Esophagus muscularis mucosa (tissue), 4 donors: ENCODE results near the gene UBXN2A. TPM values are rescaled to one million over a fixed set of nuclear protein-coding genes. Genes with fewer than 3 reads are reported as not detected.
A peak's percentile ranks its signal among the peaks of the same experiment; 100 is the strongest.

ENCODE experiments used
- DNase-seq: peaks from one replicate; pipeline ENCODE4 v3.0.0-alpha.2; 2017; ENCODE audit errors: extremely low spot score
- H3K27ac ChIP-seq, 4 donors: fragments of 200-600 bp; sonication (generic); replicated peaks in 1 of 4; 1 replicate in 3 of 4; 2 replicates in 1 of 4; pipeline ENCODE4 v1.5.1; 2016 to 2019; ENCODE audit warnings: mild to moderate bottlenecking in 1 of 4
- H3K27me3 ChIP-seq, 4 donors: fragments of 200-600 bp; sonication (generic); one replicate each; pipeline versions ENCODE4 v1.5.1 to v1.6.0; 2016 to 2019
- H3K36me3 ChIP-seq, 4 donors: fragments of 200-600 bp; sonication (generic); one replicate each; pipeline ENCODE4 v1.5.1; 2016 to 2019
- H3K4me1 ChIP-seq, 4 donors: fragments of 200-600 bp; sonication (generic); one replicate each; pipeline ENCODE4 v1.5.1; 2016 to 2019
- H3K4me3 ChIP-seq, 4 donors: fragments of 200-600 bp; sonication (generic); 1 replicate in 2 of 4; 2 replicates in 2 of 4; pipeline ENCODE4 v1.5.1; 2016 to 2019; ENCODE audit warnings: mild to moderate bottlenecking in 4 of 4, moderate library complexity in 1 of 4
- H3K9me3 ChIP-seq, 4 donors: fragments of 200-600 bp; sonication (generic); 1 replicate in 3 of 4; 2 replicates in 1 of 4; pipeline ENCODE4 v1.5.1; 2016 to 2019
- EP300 ChIP-seq: sonication (generic); formaldehyde crosslinking; IDR thresholded peaks from one replicate; pipeline ENCODE4 v1.6.1; 2017; ENCODE audit warnings: antibody characterized with exemption
- POLR2A ChIP-seq: fragments of 450-650 bp; IDR thresholded peaks from one replicate; pipeline ENCODE4 v1.6.1; 2017; ENCODE audit warnings: antibody characterized with exemption, moderate library complexity, mild to moderate bottlenecking, low read depth
- POLR2AphosphoS5 ChIP-seq, 2 donors: sonication (generic); formaldehyde crosslinking; IDR thresholded peaks; one replicate each; pipeline ENCODE4 v1.6.1; 2017; ENCODE audit warnings: antibody characterized with exemption in 2 of 2
- WGBS: methylation state at CpG from one replicate; pipeline ENCODE4 v1.1.5; 2018; 5-methylcytosine and 5-hydroxymethylcytosine counted together
- intact Hi-C: fragments of 100-400 bp; cut with DNase I; formaldehyde crosslinking; loops from one replicate; pipeline ENCODE4 v1.15.1; 2023
- total RNA-seq, 4 donors: library from RNA; depleted of rRNA; stranded (reverse); fragments of >200 nt; gene quantifications; one replicate each; pipeline versions ENCODE4 v1.1.0 to v1.2.1, GENCODE V29; 2016
- TF ChIP-seq, protein P1 (sequence below), 3 experiments: fragments of 200-600 bp in 2 of 3; fragments of 450-650 bp in 1 of 3; sonication (generic) in 2 of 3; IDR thresholded peaks; one replicate each; pipeline ENCODE4 v1.5.1; 2017 to 2019; ENCODE audit warnings: antibody characterized with exemption in 3 of 3, mild to moderate bottlenecking in 2 of 3, moderate library complexity in 1 of 3

The UBXN2A gene
- total RNA-seq, 4 donors from 2014 or later, result 17.1 to 23.4 (median 20.3) TPM

DNA sequence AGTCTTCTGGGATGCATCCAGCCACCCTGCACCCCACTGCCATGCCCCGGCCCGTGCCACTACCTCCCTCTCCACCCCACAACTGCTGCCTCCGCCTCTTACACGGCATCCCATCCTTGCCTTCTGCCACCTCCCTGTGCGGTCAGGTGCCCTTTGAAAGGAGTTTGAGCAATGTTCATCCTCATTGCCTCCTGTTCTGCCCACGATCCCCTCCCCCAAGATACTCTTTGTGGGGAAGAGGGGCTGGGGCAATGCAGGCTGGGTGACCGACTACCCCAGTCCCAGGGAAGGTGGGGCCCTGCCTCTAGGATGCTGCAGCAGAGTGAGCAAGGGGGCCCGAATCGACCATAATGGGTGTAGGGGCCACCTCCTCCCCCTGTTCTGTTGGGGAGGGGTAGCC is 78.0 kb downstream of the UBXN2A start:
- intact Hi-C loops, result no loop called here
- WGBS, result 91% methylated on average over 9 of the region's 9 CpGs
- Histone ChIP-seq H3K27me3 (no peaks in the 10 kb centered on the region), H3K27ac (no peak overlapping the region), H3K9me3 (no peaks in the 10 kb centered on the region), H3K4me3 (no peak overlapping the region), H3K4me1 (no peaks in the 10 kb centered on the region), H3K36me3 (peaks cover 7 to 13% (median 11%) of the 10 kb centered on the region in 4 donors)
- DNase-seq, result no peak
- no peak for TF ChIP-seq EP300
- TF ChIP-seq, protein P1, sequence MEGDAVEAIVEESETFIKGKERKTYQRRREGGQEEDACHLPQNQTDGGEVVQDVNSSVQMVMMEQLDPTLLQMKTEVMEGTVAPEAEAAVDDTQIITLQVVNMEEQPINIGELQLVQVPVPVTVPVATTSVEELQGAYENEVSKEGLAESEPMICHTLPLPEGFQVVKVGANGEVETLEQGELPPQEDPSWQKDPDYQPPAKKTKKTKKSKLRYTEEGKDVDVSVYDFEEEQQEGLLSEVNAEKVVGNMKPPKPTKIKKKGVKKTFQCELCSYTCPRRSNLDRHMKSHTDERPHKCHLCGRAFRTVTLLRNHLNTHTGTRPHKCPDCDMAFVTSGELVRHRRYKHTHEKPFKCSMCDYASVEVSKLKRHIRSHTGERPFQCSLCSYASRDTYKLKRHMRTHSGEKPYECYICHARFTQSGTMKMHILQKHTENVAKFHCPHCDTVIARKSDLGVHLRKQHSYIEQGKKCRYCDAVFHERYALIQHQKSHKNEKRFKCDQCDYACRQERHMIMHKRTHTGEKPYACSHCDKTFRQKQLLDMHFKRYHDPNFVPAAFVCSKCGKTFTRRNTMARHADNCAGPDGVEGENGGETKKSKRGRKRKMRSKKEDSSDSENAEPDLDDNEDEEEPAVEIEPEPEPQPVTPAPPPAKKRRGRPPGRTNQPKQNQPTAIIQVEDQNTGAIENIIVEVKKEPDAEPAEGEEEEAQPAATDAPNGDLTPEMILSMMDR (IDR thresholded peaks at IDR 0.05), result no peak
- TF ChIP-seq POLR2AphosphoS5 (IDR thresholded peaks at IDR 0.05), result no peak
- no peak for TF ChIP-seq POLR2A

DNA sequence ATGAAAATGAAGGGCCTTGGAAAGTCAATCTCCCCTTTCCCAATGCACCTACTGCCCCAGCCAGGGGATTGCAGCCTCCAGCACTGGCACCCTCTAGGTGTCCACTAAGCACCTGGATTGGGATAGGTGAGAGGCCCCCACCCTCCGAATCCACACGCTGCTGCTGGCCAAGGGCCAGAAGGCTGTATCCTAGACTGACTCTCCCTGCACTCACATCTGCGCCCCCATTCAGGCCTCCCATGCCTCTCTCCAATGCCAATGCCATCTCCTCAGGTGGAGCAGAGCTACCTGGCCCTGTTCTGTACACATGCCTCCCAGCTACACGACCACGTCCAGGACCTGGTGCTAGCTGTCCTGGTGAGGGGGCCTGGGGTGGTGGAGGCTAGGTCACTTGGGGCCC is 79.5 kb downstream of the UBXN2A start:
- WGBS, result 91% methylated on average over 5 of the region's 5 CpGs

DNA sequence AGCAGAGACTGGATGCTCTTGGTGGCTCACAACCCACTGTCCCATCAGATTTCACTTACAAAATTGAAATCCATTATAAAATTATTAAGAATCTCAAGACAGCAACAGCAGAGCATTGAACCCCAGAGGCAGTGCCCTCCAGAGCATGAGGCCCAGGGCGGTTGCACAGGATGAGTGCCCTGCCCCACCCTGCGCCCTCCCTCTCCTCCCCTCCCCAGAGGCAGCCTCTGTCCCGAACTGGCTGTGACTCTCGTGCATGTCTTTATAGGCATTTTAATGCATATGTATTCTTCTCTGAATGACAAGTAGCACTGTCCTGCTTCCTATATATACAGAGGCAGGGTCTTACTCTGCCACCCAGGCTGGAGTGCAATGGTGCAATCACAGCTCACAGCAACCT is 80.0 kb downstream of the UBXN2A start:
- Histone ChIP-seq H3K27ac (no peak overlapping the region), H3K9me3 (no peaks in the 10 kb centered on the region), H3K36me3 (peaks cover 14 to 32% (median 23%) of the 10 kb centered on the region in 4 donors), H3K4me3 (no peak overlapping the region), H3K27me3 (no peaks in the 10 kb centered on the region), H3K4me1 (no peaks in the 10 kb centered on the region)
- intact Hi-C loops, result no loop called here
- WGBS, result 84% methylated on average over 4 of the region's 4 CpGs
- TF ChIP-seq POLR2AphosphoS5 (IDR thresholded peaks at IDR 0.05), result no peak
- TF ChIP-seq, protein P1 (IDR thresholded peaks at IDR 0.05), result no peak
- no peak for TF ChIP-seq POLR2A
- no peak for TF ChIP-seq EP300
- no peak for DNase-seq

More for the DNA sequence above, 79.5 kb downstream of the UBXN2A start:
- H3K36me3 ChIP-seq, result peaks cover 14 to 27% (median 18%) of the 10 kb centered on the region in 4 donors
- no peaks in the 10 kb centered on the region for H3K4me1 ChIP-seq
- H3K4me3 ChIP-seq, result no peak overlapping the region
- H3K27me3 ChIP-seq, result no peaks in the 10 kb centered on the region
- DNase-seq, result no peak
- intact Hi-C loops, result no loop called here
- no peaks in the 10 kb centered on the region for H3K9me3 ChIP-seq
- TF ChIP-seq POLR2A (no peak), POLR2AphosphoS5 (IDR thresholded peaks at IDR 0.05) (no peak), EP300 (no peak)
- TF ChIP-seq, protein P1 (IDR thresholded peaks at IDR 0.05), result no peak
- H3K27ac ChIP-seq, result no peak overlapping the region

DNA sequence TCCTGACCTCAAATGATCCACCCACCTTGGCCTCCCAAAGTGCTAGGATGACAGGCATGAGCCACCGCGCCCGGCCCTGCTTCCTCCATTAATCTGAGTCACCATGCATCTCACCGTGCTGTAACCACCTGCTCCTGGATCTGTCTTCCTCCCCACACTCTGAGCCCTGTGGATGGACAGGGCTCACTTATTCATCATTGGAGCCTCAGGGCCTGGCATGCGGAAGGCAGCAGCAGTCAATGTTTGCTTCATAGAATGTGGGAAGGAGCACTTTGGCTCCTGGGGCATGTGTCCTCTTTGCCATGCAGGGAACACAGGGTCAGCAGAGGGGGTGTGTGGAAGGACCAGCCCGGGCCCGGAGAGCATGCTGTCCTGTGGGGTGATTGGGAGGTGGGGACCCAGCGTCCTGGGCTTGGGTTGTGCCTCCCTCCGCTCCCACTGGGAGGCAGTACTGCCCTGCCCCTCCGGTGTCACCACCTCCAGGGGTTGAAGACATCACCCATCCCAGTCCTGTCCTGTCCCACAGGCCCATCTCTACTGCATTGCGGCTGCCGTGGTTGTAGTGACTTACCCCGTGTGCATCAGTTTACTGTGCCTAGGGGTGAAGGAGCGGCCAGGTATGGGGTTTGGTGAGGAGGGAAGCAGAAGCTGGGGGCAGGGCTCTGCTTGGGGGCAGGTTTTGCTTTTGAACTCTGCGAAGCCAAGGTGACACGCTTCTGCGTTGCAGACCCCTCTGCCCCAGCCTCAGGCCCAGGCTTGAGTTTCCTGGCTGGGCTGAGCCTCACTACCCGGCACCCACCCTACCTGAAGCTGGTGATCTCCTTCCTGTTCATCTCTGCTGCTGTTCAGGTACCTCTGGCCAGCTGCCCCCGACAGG is 81.1 kb downstream of the UBXN2A start:
- TF ChIP-seq POLR2AphosphoS5 (IDR thresholded peaks at IDR 0.05) (no peak), EP300 (no peak), POLR2A (no peak)
- TF ChIP-seq, protein P1 (IDR thresholded peaks at IDR 0.05), result peak in 1 of 3 experiments; percentile 20
- no peaks in the 10 kb centered on the region for H3K9me3 ChIP-seq
- 80% methylated on average over 11 of the region's 19 CpGs for WGBS
- H3K27ac ChIP-seq, result no peak overlapping the region
- intact Hi-C loops, result no loop called here
- no peaks in the 10 kb centered on the region for H3K4me1 ChIP-seq
- H3K4me3 ChIP-seq, result no peak overlapping the region
- DNase-seq, result no peak
- peaks cover 14 to 41% (median 30%) of the 10 kb centered on the region in 4 donors for H3K36me3 ChIP-seq
- H3K27me3 ChIP-seq, result no peaks in the 10 kb centered on the region
